Thoracic aorta (tissue), 2 donors: Measurements from ENCODE around the gene STRADA. TPM values are rescaled to one million over a fixed set of nuclear protein-coding genes. Genes with fewer than 3 reads are reported as not detected.

Source experiments
- ATAC-seq: fragments of 150-250 bp; one replicate; pipeline ENCODE4 v1.8.0; 2017; ENCODE audit warnings: low read depth; ENCODE audit not compliant: insufficient number of reproducible peaks, low FRiP score
- DNase-seq: peaks from one replicate; pipeline ENCODE4 v3.0.0-alpha.2; 2020; ENCODE audit warnings: low spot score
- H3K27ac ChIP-seq, 2 donors: fragments of 200-600 bp; sonication (generic); 1 replicate in 1 of 2; 2 replicates in 1 of 2; pipeline ENCODE4 v1.5.1; 2016; ENCODE audit warnings: mild to moderate bottlenecking in 2 of 2, moderate library complexity in 2 of 2
- H3K27me3 ChIP-seq: fragments of 200-600 bp; sonication (generic); replicated peaks from 2 replicates; pipeline ENCODE4 v1.6.0; 2016; ENCODE audit warnings: mild to moderate bottlenecking; ENCODE audit not compliant: insufficient read depth
- H3K36me3 ChIP-seq: fragments of 200-600 bp; sonication (generic); one replicate; pipeline ENCODE4 v1.5.1; 2016
- H3K4me1 ChIP-seq, 2 donors: fragments of 200-600 bp; sonication (generic); 1 replicate in 1 of 2; 2 replicates in 1 of 2; pipeline versions ENCODE4 v1.5.1 to v1.6.0; 2016; ENCODE audit warnings: low read depth in 2 of 2, mild to moderate bottlenecking in 1 of 2; ENCODE audit not compliant: control insufficient read depth in 1 of 2
- H3K4me3 ChIP-seq: fragments of 200-600 bp; sonication (generic); 2 replicates; pipeline ENCODE4 v1.5.1; 2016; ENCODE audit warnings: mild to moderate bottlenecking
- H3K9me3 ChIP-seq: fragments of 200-600 bp; sonication (generic); 2 replicates; pipeline ENCODE4 v1.5.1; 2016
- total RNA-seq, 2 donors: library from RNA; depleted of rRNA; stranded (reverse); fragments of >200 nt; gene quantifications; one replicate each; pipeline versions ENCODE4 v1.1.0 to v1.2.3, GENCODE V29; 2016
- TF ChIP-seq, protein P1 (sequence below): fragments of 200-600 bp; sonication (generic); IDR thresholded peaks from one replicate; pipeline ENCODE4 v1.5.1; 2019; ENCODE audit warnings: antibody characterized with exemption

The STRADA gene
- total RNA-seq, 2 donors from 2014 or later: 40.9 to 62.2 TPM

DNA sequence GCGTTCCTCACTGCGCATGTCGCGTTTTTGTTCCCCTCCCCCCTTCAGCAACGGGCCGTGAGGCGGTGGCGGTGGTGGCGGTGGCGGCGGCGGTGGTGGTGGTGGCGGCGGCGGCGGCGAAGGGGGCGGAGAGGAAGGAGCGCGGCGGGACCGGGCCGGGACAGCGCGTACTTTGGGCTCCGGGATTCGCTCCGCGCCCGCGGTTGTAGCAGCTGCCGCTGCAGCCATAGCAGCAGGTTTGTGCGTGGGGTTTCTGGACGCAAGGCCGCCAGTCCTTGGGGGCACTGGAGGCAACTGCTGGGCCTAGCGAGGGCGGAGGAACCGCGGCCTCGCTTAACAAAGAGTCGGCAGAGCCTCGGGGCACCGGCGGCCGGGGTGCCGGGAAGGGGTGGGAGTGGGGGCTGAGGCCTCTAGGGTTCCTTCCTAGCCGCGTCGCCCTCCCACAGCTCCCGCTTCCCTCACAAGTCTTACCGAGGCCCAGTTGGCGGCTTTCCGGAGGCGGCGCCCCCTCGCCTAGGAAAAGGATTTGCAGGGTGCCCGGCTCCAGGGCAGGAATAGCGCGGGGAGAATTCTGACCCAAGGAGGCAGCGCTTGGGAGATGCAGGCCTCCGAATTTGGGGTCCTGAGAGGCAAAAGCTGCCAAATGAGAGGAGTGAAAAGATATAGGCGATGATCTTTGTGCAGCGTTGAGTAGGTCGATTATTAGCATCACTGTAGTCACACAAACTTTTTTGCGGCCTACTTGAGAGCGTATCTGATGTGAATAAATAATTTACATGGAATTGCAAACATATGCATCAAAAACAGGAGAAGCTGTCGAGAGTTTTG, 32.8 kb upstream of the STRADA start, which contains the start of gene DDX42:
Gene DDX42 (plus strand): TSS at position 30 of the 828 bp plus-strand sequence. CDS start 12,880 bp downstream, outside the sequence.
- peaks cover 26 to 50% of the 10 kb centered on the region in 2 donors for H3K4me1 ChIP-seq
- TF ChIP-seq, protein P1, sequence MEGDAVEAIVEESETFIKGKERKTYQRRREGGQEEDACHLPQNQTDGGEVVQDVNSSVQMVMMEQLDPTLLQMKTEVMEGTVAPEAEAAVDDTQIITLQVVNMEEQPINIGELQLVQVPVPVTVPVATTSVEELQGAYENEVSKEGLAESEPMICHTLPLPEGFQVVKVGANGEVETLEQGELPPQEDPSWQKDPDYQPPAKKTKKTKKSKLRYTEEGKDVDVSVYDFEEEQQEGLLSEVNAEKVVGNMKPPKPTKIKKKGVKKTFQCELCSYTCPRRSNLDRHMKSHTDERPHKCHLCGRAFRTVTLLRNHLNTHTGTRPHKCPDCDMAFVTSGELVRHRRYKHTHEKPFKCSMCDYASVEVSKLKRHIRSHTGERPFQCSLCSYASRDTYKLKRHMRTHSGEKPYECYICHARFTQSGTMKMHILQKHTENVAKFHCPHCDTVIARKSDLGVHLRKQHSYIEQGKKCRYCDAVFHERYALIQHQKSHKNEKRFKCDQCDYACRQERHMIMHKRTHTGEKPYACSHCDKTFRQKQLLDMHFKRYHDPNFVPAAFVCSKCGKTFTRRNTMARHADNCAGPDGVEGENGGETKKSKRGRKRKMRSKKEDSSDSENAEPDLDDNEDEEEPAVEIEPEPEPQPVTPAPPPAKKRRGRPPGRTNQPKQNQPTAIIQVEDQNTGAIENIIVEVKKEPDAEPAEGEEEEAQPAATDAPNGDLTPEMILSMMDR: no peak
- peak within 1 kb of the TSS; percentile 78 for H3K4me3 ChIP-seq
- no peaks in the 10 kb centered on the region for H3K9me3 ChIP-seq
- ATAC-seq (no peak), DNase-seq (peak; percentile 53)
- H3K36me3 ChIP-seq: no peaks in the 10 kb centered on the region
- no peaks in the 10 kb centered on the region for H3K27me3 ChIP-seq
- peak within 1 kb of the TSS; percentile 88 to 95 for H3K27ac ChIP-seq

DNA sequence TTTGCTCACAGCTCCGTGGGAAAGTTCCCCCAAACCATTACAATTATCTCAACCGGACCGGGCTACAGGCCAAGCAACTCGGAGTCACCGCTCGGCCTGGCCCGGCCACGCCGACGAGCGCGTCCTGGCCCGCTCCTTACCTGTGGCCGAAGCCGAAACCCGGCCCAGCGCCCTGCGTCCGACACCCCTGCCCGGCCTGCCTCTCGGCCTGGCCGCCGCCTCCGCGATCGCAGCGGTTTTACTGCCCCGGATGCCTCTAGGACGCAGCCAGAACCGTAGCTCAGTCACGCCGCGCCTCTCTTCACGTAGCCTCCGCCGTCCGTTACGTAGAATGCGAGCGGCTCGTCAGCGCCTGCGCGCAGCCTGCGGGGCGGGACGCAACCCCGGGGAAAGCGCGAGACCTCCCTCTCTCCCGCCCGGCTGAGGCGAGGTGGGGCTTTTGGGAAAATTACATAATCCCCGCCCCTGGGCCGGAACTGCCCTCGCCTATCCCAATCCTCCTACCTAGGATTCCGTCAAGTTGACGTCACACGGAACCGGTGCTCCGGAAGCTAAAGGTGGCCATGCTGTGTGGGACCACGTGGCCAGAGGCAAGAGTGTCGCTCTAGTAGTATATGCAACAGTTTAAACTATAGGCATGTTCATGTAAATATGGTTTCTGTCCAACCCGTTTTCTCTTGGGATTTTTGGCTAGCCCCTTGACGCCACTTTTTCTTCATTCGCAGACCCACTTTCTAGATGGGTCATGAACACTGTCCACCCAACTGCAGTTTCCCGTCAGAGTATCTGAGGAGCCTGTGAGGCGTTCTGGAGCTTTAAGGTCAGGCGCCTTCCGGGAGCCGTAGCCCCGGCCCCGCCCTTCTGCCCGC, 31.9 kb upstream of the STRADA start, which contains the start of gene CCDC47:
Gene CCDC47 (minus strand): TSS at position 326 of the 869 bp plus-strand sequence. CDS start 7,422 bp downstream, outside the sequence.
- DNase-seq (peak; percentile 99), ATAC-seq (peak; percentile 99)
- peak within 1 kb of the TSS; percentile 88 to 95 for H3K27ac ChIP-seq
- no peaks in the 10 kb centered on the region for H3K27me3 ChIP-seq
- H3K4me3 ChIP-seq: peak within 1 kb of the TSS; percentile 78
- TF ChIP-seq, protein P1: no peak
- peaks cover 26 to 53% of the 10 kb centered on the region in 2 donors for H3K4me1 ChIP-seq
- no peaks in the 10 kb centered on the region for H3K36me3 ChIP-seq
- H3K9me3 ChIP-seq: no peaks in the 10 kb centered on the region

DNA sequence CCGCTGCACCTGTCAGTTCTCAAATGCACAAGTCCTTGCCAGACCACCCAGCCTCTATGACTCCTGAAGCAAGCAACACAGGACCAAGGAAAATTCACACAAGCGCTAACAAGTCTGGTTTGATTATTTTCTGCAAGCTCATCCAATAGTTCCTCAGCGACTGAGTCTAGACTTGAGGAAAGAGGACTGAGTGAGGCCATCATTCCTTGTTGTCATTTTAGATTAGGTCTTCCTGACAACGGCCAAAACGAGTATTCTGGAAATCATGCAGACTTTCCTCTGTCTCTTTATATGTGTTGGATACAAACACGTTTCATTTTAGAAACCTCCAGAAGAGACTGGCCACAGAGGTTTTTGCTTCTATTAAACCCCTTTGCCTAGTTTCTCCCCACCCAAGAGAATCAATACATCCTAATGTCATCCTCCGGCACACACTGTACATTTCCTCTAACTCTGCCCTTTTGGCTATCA, 31.2 kb upstream of the STRADA start:
- H3K27ac ChIP-seq: peak overlapping the region; percentile 88 to 95
- peaks cover 21 to 56% of the 10 kb centered on the region in 2 donors for H3K4me1 ChIP-seq
- H3K4me3 ChIP-seq: peak overlapping the region; percentile 78
- H3K27me3 ChIP-seq: no peaks in the 10 kb centered on the region
- ATAC-seq (no peak), DNase-seq (no peak)
- no peaks in the 10 kb centered on the region for H3K9me3 ChIP-seq
- H3K36me3 ChIP-seq: no peaks in the 10 kb centered on the region
- TF ChIP-seq, protein P1: no peak

GRCh38 chr17:63768433-63768832, 26.8 kb upstream of the STRADA start:
- Histone ChIP-seq H3K36me3 (peaks cover 9% of the 10 kb centered on the region), H3K9me3 (no peaks in the 10 kb centered on the region), H3K4me3 (no peak overlapping the region), H3K4me1 (peaks cover 0 to 26% of the 10 kb centered on the region in 2 donors), H3K27me3 (no peaks in the 10 kb centered on the region), H3K27ac (no peak overlapping the region)
- DNase-seq (no peak), ATAC-seq (no peak)
- TF ChIP-seq, protein P1: no peak
